Activated naive CD8-positive, alpha-beta T cell treated with anti-CD3 and anti-CD28 coated beads, Interleukin-2, amount 50 U/mL, for 16 hours (primary cell): Measurements from ENCODE around the gene NLGN1.

Source experiments
- DNase-seq: peaks from one replicate; pipeline ENCODE4 v3.0.0-alpha.2; 2020; ENCODE audit warnings: low read depth, low spot score

The NLGN1 gene

GRCh38 chr3:173976281-173976680 lies 578.7 kb downstream of the NLGN1 start:
- no peak for DNase-seq

DNA sequence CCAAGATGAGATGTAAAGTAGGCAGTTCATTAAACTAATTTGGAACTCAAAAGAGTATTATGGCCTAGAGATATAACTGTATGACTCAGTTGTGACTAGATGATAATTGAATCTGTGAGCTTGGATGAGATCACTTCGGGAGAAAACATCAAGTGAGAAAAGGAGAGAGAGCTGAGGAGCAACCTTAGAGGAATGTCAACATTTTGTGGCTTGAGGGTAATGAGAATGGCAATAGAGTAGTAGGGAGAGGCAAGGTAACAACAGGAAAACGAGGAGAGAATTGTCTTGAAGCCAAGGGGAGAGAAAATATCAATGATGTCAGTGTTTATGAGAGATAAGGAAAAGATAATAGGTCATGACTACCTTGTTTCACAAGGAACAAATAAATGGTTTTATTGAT lies 580.2 kb downstream of the NLGN1 start:
- DNase-seq: no peak

GRCh38 chr3:173983343-173983742 lies 585.8 kb downstream of the NLGN1 start:
- no peak for DNase-seq

- no peak for DNase-seq
These were observed 589.4 kb downstream of the NLGN1 start for GRCh38 chr3:173986861-173987410.

- DNase-seq: no peak
These were observed 591.4 kb downstream of the NLGN1 start for GRCh38 chr3:173988909-173989308.

DNA sequence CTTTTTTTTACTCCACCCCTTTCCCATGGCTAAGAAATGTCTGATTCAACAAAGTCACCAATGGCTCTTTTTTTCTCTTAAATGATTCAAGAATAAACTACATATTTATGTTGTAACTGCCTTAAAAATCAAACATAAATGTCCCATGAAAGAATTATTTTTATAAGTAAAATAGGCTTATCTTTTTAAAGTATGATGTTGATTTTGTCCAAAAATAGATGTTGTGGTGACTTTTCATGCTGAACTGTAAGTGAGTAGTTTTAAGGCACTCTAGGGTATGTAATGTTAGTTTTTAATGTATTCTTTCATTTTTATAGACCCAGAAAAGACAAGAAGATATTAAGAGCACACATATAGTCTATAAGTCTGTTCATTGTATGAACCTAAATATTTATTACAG lies 594.9 kb downstream of the NLGN1 start:
- DNase-seq: no peak

GRCh38 chr3:173993299-173993698 lies 595.8 kb downstream of the NLGN1 start:
- no peak for DNase-seq

DNA sequence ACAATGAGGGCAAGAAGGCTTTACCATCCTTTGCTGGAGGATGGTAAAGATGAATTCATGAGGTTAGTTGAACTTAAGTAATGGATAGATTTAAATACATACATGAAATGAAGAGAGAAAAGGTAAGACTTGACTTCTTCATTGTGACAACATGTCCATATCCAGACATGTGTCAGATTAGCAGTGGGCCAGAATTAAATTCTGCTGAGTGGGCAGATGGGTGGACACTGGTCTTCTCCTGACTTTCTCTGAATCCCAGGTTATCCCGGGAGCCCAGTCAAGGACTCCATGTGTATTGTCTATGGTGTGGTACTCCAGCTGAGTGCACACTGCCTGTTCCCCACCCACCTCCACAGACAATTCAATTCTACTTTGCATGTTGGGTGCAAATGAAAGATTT lies 603.1 kb downstream of the NLGN1 start:
- no peak for DNase-seq

DNA sequence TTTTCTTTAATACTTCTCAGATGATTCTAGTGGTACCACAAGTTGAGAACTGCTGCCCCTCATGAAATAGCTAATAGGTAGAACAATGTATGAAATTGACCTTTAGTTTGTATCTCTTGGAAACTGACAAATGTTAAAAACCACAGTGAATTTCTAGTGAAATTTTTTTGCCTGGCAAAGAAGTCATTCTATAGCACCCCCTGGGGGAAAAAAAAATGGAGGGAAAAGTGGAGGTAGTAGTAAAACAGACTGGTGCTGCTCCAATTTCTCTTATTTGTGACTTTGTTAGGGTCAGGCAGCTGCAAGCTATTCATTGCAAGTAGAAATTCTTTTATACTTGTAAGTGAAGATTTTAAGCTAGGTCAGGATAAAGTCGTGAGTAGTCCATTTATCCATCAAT lies 605.0 kb downstream of the NLGN1 start:
- no peak for DNase-seq

DNA sequence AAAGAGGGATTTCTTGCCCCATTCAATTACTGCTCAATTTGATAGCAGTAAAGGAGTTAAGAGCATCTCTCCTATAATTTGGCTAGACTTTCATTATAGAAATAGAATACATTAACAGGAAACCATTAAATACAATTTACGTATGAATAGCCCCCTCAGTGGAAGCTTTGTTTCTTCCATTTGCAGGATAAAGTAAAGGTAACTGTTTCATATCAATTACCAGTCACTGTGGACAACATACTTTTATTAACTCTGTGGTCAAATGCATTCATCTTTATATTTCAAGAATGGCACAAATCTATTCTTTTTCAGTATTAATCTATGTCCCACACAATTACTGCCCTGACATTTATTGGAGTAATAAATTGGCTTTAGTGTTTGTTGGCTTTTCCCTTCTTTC lies 613.4 kb downstream of the NLGN1 start:
- no peak for DNase-seq

- no peak for DNase-seq
These were observed 618.6 kb downstream of the NLGN1 start for GRCh38 chr3:174016186-174016585.

GRCh38 chr3:174020156-174020555 lies 622.6 kb downstream of the NLGN1 start:
- no peak for DNase-seq

DNA sequence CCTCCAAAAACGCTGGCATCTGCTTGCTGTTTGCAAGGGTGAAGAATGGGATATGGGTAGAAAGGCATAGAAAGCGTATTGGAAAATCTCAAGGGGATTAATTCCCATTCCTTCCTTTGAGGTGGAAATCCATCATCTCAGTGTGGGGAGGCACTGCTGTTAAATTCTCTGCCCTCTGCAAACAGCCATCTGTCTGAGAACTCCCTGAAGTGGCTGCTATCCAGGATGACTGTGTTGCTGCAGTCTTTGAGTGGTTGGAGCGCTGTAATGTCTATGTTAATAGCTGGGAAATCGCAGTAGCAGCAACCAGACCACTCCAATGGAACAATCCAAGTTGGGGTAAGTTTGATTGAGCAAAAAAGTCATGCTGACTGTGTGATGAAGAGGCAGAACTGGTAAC lies 625.9 kb downstream of the NLGN1 start:
- DNase-seq: no peak

- no peak for DNase-seq
These were observed 631.1 kb downstream of the NLGN1 start for GRCh38 chr3:174028673-174029072.

- no peak for DNase-seq
These were observed 637.9 kb downstream of the NLGN1 start for GRCh38 chr3:174035328-174035886.

DNA sequence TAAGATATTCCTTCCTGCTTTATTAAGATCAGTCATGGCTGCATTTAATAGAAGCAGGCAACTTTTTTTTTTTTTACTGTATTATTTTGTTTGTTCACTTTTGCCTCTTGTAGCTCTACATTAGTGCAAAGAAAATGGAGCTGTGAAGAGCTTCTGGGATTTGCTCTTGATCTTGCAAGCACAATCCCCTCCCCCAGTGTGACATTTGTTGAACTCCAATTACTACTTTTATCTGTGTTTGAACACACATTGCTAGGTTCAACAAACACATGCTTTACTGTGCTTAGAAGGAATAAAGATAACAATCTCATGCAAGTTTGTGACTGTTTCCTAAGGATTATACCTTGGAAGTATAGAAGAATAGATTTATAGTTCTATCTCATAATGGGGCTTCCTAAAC lies 648.8 kb downstream of the NLGN1 start:
- no peak for DNase-seq

DNA sequence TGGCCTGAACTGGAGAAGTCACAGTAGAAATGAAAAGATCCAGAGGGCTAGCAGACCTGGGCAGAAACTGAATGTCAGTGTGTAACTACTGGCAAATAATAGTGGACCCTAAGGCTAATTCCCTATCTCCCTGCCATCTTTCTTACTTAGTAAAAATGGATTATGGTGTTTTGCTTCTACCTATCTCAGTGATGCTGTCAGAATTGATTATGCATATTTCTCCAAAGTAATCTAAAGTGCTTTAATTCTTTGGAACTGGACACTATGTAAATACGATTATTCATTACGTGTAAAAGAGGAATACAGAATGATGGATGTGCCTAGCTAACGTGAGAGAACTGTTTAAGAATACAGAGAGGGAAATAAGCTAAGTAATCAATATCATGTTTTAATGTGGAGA lies 651.9 kb downstream of the NLGN1 start:
- DNase-seq: no peak

GRCh38 chr3:174051191-174051590 lies 653.6 kb downstream of the NLGN1 start:
- DNase-seq: no peak

DNA sequence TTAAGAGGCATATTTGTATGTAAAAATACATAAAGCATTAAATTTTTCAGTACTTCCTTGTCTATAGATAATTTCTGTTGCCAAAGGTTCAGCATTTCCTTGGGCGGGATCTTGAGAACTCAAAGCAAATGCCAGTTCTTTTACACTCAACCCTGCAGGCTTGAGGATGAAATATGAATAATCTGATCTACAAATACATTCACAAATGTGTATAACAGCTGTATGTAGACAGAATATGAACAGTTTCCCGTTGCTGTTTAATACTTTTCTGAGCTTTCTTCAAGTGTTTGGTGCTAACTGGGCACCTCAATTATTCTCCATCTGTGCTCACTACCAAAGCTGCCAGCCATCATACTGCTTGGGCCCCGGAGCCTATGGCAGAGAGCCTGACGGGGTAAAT lies 661.3 kb downstream of the NLGN1 start:
- DNase-seq: no peak

- DNase-seq: no peak
These were observed 662.9 kb downstream of the NLGN1 start for GRCh38 chr3:174060431-174060830.

DNA sequence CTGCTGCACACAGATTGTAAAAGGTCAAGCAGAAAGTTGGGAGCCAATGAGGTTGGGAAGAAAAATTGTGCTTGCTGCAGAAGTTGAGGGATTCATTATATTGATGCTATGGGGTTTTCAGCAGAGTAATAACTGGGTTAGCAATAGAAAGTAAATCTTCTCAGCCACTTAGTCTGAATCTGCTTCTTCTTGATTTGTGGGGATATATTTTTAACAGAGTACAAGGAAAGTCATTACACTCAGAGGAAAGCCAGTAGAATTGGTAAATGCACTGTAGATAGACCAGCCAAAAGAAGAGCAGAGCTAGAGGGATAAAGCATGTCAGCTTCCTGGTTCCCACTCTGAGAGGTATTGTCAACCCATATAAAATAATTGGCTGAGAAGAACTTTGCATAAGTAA lies 663.6 kb downstream of the NLGN1 start:
- no peak for DNase-seq

- no peak for DNase-seq
These were observed 664.2 kb downstream of the NLGN1 start for GRCh38 chr3:174061731-174062130.

- no peak for DNase-seq
These were observed 665.4 kb downstream of the NLGN1 start for GRCh38 chr3:174062923-174063322.

- no peak for DNase-seq
These were observed 670.5 kb downstream of the NLGN1 start for GRCh38 chr3:174068035-174068434.
